IPS-11a (cell line): ENCODE measurements around the gene AQP12B.

ENCODE experiments used
- H3K4me3 ChIP-seq: one replicate; pipeline ENCODE4 v1.5.1; 2013; ENCODE audit warnings: low read depth, low read length, control low read depth

Gene AQP12B

DNA sequence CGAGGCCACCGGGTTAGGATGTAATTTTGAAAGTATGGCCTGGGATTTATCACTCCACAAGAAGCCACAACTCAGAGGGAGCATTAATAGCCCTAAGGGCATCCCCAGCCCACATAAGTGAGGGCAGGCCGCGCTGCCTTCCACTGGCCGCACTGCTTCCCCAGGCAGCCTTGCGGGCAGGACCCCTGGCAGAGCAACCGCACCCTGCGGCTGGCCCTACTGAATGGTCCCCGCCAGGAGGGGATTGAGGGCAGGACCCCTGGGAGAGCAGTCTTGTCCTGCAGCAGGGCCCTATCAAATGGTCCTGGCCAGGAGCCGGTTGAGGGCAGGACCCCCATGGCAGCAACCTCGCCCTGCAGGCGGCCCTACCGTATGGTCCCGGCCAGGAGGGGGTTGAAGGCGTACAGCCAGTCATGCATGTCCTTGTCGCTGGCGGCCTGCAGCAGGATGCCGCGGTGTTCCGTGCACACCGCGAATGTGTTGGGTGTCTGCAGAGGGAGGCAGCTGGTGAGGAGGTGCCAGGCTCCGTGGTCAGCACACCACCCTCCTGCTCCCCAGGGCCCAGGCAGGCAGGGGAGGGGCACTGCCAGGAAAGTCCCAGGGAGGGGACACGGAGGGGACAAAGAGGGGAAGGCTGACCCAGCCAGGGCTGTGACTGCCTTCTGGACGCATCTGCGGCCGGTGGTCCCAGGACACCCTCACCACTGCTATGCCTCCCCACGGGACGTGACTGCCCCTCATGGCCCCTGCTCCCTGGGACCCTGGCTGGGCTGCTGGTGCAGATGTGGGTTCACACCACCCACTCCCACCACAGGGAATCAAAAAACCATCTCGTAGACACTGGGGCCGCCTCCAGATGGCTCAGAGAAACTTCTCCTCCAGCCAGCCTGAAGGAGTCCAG lies 35.2 kb upstream of the AQP12B start:
- H3K4me3 ChIP-seq, result no peak overlapping the region

DNA sequence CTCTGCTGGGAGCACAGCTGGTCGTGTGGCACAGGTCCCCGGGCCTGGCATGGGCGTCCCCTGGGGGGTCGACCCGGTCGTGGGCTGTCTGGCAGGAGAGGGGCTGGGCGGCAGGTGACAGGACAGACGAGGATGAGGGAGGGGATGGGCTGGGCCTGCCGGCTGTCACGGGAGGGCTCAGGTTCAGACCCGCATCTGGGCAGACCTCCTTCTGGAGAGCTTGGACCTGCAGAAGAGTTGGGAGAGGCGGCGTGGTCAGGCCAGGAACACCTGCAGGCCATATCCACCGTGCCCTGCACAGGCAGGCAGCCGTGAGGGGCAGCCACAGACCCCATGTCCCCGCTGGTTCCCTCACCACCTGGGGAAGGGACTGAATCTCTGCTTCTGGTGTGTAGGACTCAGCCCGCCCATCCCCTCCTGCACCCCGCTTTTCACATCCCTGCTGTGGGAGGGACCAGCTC lies 34.5 kb upstream of the AQP12B start:
- H3K4me3 ChIP-seq, result no peak overlapping the region

DNA sequence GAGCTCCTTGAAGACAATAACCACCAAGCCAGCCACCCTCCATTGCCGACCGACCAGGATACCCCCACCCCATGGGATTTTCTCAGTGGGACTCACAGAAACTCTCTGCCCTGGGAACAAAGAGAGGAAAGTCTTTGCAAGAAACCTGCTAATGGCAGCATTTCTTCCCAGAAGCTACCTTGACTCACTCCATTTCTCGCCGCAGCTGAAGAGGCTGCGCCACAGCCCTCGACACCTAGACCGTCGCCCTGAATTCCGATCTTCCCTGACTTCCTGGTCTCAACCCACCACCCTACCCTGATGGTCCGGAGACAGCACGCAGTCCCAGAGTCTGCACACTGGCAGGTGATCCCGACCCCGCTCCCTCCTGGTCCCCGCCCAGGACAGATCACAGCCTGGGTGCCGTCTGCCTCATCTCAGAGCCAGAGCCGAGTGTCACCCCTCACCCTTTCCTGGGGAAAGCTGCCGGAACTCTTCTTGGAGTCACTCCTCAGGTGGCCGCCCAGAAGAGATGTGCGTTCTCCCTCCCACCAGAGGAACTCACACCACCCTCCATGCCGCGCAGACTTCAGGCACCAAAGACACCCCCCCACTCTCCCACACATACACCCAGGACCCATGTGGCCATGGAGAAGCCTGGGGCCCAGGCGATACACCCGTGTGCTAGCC lies 33.6 kb upstream of the AQP12B start:
- H3K4me3 ChIP-seq, result no peak overlapping the region

GRCh38 chr2:240714747-240715725 lies 32.4 kb upstream of the AQP12B start:
- H3K4me3 ChIP-seq, result no peak overlapping the region

GRCh38 chr2:240713928-240714746 lies 31.5 kb upstream of the AQP12B start:
- no peak overlapping the region for H3K4me3 ChIP-seq

GRCh38 chr2:240713071-240713927 lies 30.6 kb upstream of the AQP12B start:
- H3K4me3 ChIP-seq, result no peak overlapping the region

DNA sequence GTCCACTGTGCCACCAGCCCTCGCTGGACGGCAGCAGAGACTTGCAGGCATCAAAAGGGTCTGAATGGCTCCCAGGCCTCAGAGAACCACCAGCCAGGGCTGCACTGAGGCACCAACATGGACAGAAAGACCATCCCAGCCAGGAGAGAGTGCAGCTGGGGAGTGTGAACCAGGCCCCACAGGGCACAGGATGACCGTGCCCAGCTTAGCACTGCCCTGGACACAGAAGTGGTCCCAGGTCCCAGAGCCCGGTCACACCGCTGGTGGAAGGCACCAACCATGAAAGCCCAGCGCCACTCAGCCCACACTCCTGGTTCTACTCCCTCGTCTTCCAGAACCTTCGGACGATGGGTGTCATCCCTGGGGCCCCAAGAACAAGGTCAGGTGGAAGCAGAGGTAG lies 29.4 kb upstream of the AQP12B start:
- no peak overlapping the region for H3K4me3 ChIP-seq

DNA sequence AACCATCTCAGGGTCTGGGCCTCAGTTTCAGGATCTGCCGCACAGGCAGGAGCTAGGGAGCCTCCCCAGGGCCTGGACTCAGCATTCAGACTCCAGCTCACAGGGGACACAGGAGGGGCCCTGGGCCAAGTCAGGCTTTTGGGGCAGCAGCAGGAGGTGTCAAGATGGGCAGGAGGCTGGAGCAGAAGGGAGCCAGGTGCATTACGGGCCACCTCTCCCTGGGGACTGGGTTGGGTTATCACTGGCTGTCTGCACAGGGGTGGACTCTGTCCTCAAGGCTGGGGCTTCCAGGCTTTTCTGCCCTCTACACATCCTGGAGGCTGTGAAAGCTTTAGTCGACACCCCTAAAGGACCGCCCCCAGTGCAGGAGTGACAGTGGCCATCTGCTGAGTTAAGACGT lies 29.0 kb upstream of the AQP12B start:
- H3K4me3 ChIP-seq, result no peak overlapping the region

- no peak overlapping the region for H3K4me3 ChIP-seq
These were observed 28.6 kb upstream of the AQP12B start for GRCh38 chr2:240711296-240711695.

- no peak overlapping the region for H3K4me3 ChIP-seq
These were observed 25.8 kb upstream of the AQP12B start for GRCh38 chr2:240708457-240708856.

DNA sequence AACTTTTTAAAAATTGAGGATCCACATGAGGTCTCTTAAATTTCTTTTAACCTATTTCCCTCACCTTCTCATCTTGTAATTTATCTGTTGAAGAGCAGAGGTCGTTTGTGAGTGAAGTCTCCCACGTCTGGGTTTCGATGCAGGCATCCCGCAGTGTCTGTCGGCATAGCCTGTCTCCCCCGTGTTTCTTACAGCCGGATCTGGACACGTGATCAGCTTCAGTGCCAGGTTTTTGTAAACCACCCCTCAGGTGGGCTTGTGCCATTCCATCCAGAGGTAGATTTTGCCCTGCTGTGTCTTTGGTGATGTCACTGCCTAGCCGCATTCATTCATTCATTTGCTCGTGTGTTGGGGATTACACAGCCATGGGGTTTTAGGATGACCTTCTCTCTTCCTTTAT lies 25.1 kb upstream of the AQP12B start:
- H3K4me3 ChIP-seq, result no peak overlapping the region

DNA sequence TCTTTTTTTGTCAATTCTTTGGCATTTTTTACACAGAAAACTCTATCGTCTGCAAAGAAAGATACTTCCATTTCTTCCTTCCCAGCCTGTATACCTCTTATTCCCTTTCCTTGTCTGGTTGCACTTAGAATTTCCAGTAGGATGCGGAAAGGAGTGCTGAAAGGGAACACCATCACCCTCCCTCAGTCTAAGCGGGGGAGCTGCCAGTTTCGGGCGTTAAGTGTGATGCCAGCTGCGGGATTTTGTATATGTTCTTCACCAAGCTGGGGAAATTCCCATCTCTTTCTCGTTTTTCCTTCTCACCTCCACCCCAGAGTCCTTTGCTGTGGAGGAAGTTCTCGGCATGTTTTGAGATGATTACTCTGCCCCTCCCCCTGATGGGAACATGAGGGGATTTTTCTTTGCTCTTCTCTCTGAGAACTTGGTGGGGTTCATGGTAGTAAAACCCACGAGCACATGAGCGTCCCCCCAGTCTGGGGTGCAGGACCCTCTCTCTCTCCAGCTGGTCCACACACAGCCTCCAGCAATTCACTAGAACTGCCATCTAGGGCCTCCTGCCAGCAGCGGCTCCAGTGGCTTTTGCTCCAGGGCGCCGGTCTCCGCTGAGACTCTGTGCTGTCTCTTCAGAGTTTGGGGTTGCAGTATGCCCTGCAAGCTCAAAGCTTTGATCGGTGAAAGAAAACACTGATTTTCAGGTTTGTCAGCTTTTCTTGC lies 24.5 kb upstream of the AQP12B start:
- no peak overlapping the region for H3K4me3 ChIP-seq

GRCh38 chr2:240705204-240705791 lies 22.6 kb upstream of the AQP12B start:
- no peak overlapping the region for H3K4me3 ChIP-seq

DNA sequence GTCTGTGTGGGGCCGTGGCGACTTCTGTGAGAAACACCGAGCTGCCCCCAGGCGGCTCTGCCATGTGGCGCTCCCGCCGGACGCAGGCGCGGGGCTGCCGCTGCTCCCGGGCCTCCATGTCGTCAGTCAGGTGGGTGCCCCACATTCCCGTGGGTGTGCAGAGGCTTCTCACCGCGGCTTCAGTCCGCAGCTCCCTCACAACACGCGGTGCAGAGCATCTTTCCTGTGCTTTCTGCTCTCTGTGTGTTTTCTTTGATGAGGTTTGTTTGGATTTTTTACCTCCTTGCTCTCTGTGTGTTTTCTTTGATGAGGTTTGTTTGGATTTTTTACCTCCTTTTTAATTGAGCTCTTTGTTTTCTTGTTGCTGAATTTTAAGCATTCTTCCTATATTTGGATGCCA lies 22.0 kb upstream of the AQP12B start:
- H3K4me3 ChIP-seq, result no peak overlapping the region

- H3K4me3 ChIP-seq, result no peak overlapping the region
These were observed 21.0 kb upstream of the AQP12B start for GRCh38 chr2:240703417-240704341.

GRCh38 chr2:240702640-240703011 lies 19.9 kb upstream of the AQP12B start:
- no peak overlapping the region for H3K4me3 ChIP-seq
